Measurements from ENCODE around the gene B4GALNT1. TPM values are rescaled to one million over a fixed set of nuclear protein-coding genes. Genes with fewer than 3 reads are reported as not detected.
A peak's percentile ranks its signal among the peaks of the same experiment; 100 is the strongest.

Gene B4GALNT1
- total and polyA plus RNA-seq, 9 of the 15 experiments (the other 6 are each of a cell fraction or from before 2014, with no cell fraction given): 1.0 to 32.2 (median 9.8) TPM

DNA sequence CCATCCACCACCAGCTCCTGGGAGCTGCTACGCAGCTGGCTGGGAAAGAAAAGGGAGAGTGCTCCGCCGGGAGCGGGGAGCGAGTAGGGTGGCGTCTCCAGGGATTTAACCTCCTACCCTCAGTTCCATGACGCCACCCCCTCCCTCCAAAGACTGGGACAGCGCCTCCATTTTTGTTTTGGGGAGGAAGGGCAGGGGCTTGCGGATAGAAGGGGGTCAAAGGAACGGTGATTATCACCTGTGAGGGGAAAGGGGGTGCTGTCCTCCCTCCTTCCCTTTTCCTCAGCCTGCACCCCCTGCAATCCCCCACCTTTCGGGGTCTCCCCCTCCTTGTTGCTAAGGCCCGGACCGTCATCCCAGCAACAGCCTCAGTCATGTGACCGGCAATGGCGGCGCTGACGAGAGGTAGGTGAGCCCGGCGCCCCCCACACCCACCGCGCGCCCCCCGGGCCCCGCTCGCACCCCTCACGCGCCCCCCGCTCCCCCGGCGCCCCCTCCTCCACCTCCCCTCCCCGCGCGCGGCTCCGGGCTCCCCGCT, 28.5 kb downstream of the B4GALNT1 start, which contains the start of gene DTX3:
TSS of gene DTX3 (plus strand) at position 371 of the 538 bp plus-strand sequence. CDS start 1,694 bp downstream, outside the sequence.
- Histone ChIP-seq H4K20me1 (replicated peaks; ENCODE audit: control insufficient read depth, insufficient read depth, low read length) (no peaks in the 10 kb centered on the region), H3K4me2 (ENCODE audit: insufficient read depth, low read length) (peak within 1 kb of the TSS; percentile 7; the same call in 1 of the 2 replicates), H3K4me1 (replicated peaks in 1 of 2; ENCODE audit: control insufficient read depth in 2 of 2, insufficient read depth in 2 of 2, low read length in 2 of 2) (peaks cover 17 to 20% of the 10 kb centered on the region in 2 experiments), H3K27me3 (ENCODE audit: control insufficient read depth in 2 of 2, insufficient read depth in 2 of 2, low read length in 2 of 2) (no peaks in the 10 kb centered on the region), H3K9me1 (ENCODE audit: control insufficient read depth, insufficient read depth, low read length) (no peaks in the 10 kb centered on the region), H3K9ac (ENCODE audit: insufficient read depth in 1 of 2, low read depth in 2 of 2, low read length in 2 of 2) (peak within 1 kb of the TSS in 1 of 2 experiments; percentile 4; a peak in 1 of 4 replicates), H3K4me3 (no peak within 1 kb of the TSS), H3K79me2 (ENCODE audit: control insufficient read depth, insufficient read depth, low read length) (no peaks in the 10 kb centered on the region), H3K36me3 (ENCODE audit: control insufficient read depth, insufficient read depth, low read length) (peaks cover 32% of the 10 kb centered on the region; the same call in 2 of the 3 replicates), H2AFZ (ENCODE audit: low read depth, low read length) (no peak within 1 kb of the TSS), H3K27ac (ENCODE audit: extremely low read depth, low read depth, low read length) (no peak within 1 kb of the TSS), H3K9me3 (replicated peaks; ENCODE audit: control insufficient read depth, insufficient read depth, low read depth, low read length) (no peaks in the 10 kb centered on the region)
- FAIRE-seq: no peak
- in situ Hi-C loops (cut with MboI) (no loop called here), intact Hi-C loops (cut with micrococcal nuclease) (no loop called here)
- TF ChIP-seq FOXK2 (conservative IDR thresholded peaks at IDR 0.05 in 1 of 2, IDR thresholded peaks at IDR 0.05 in 1 of 2; ENCODE audit: low read depth in 2 of 2) (no peak), U2AF1 (optimal IDR thresholded peaks at IDR 0.05; ENCODE audit: low read depth, low read length) (no peak), YY1 (IDR thresholded peaks at IDR 0.05; ENCODE audit: borderline replicate concordance in 1 of 3, control insufficient read depth in 1 of 3, extremely low read depth in 1 of 3, insufficient read depth in 3 of 3, insufficient read length in 1 of 3, insufficient replicate concordance in 2 of 3, low read depth in 1 of 3, low read length in 2 of 3) (peak in 1 of 3 experiments; percentile 28), STAG1 (CRISPR knock-in tag; IDR thresholded peaks at IDR 0.05; ENCODE audit: borderline replicate concordance) (no peak)
- WGBS (ENCODE audit: insufficient coverage, low coverage, missing lambda C conversion rate): 65% methylated on average over 5 of the region's 36 CpGs
- ChIA-PET CTCF (ENCODE audit: low intra/inter-chr PET ratio) (no interaction called here), POLR2A (interaction anchor here (0.6 to 1.2 kb wide), 4 partner anchors 8 to 84 kb away, joined by 3 to 7 read pairs (median 3); partner anchors contain the start of gene DDIT3)
- no TSS peak for BruUV-seq (replicated peaks)
- no peak for ATAC-seq
- no peak for DNase-seq (ENCODE audit: extremely low read depth in 1 of 4, low spot score in 3 of 4)
